ENCODE data around the gene SPPL2B. TPM values are rescaled to one million over a fixed set of nuclear protein-coding genes. Genes with fewer than 3 reads are reported as not detected.
"Not testable (repeated sequence)": the region's sequence is repeated elsewhere in the genome, so short reads cannot be mapped to it uniquely, and the experiment has no call there.

Gene SPPL2B
- total RNA-seq, 1 donor from 2014 or later, result 20.7 TPM

DNA sequence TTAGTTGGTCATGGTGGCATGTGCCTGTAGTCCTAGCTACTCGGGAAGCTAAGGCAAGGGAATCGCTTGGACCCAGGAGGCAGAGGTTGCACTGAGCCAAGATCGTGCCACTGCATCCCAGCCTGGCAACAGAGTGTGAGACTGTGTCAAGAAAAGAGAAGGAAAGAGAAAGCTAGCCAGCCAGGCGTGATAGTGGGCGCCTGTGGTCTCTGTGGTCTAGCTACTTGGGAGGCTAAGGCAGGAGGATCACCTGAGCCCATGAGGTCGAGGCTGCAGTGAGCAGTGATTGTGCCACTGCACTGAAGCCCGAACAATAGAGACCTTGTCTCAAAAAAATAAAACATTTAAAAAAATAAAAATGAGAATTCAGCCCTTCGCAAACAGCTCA, 65.6 kb downstream of the SPPL2B start:
- H3K4me3 ChIP-seq, result no peak overlapping the region
- no peak overlapping the region for H3K27ac ChIP-seq
- no peaks in the 10 kb centered on the region for H3K27me3 ChIP-seq
- H3K27ac Mint-ChIP-seq, result no peak overlapping the region
- TF ChIP-seq EZH2phosphoT487 (IDR thresholded peaks at IDR 0.05) (no peak), EZH2 (IDR thresholded peaks at IDR 0.05) (no peak)
- TF ChIP-seq, protein P1, sequence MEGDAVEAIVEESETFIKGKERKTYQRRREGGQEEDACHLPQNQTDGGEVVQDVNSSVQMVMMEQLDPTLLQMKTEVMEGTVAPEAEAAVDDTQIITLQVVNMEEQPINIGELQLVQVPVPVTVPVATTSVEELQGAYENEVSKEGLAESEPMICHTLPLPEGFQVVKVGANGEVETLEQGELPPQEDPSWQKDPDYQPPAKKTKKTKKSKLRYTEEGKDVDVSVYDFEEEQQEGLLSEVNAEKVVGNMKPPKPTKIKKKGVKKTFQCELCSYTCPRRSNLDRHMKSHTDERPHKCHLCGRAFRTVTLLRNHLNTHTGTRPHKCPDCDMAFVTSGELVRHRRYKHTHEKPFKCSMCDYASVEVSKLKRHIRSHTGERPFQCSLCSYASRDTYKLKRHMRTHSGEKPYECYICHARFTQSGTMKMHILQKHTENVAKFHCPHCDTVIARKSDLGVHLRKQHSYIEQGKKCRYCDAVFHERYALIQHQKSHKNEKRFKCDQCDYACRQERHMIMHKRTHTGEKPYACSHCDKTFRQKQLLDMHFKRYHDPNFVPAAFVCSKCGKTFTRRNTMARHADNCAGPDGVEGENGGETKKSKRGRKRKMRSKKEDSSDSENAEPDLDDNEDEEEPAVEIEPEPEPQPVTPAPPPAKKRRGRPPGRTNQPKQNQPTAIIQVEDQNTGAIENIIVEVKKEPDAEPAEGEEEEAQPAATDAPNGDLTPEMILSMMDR (IDR thresholded peaks at IDR 0.05), result no peak
- H2AFZ ChIP-seq (replicated peaks), result no peak overlapping the region
- H3K9me3 ChIP-seq (ENCODE audit: low read depth), result no peaks in the 10 kb centered on the region
- no peak overlapping the region for H3K4me3 Mint-ChIP-seq
- H3K4me1 ChIP-seq, result no peaks in the 10 kb centered on the region
- peaks cover 15% of the 10 kb centered on the region for H3K27me3 Mint-ChIP-seq (ENCODE audit: insufficient read depth, low read depth)
- H3K36me3 Mint-ChIP-seq, result no peaks in the 10 kb centered on the region
- no peaks in the 10 kb centered on the region for H3K36me3 ChIP-seq
- no peaks in the 10 kb centered on the region for H3F3A ChIP-seq (ENCODE audit: low read depth)
- no peak overlapping the region for H3K9ac ChIP-seq
- no peaks in the 10 kb centered on the region for H4K20me1 ChIP-seq (ENCODE audit: low read depth)
- H3K4me1 Mint-ChIP-seq, result peaks cover 7% of the 10 kb centered on the region
- no peaks in the 10 kb centered on the region for H3K79me2 ChIP-seq (ENCODE audit: low read depth)
- DNase-seq (ENCODE audit: low spot score), result no peak
- no peak overlapping the region for H3K4me2 ChIP-seq
- no peaks in the 10 kb centered on the region for H3K9me3 Mint-ChIP-seq

DNA sequence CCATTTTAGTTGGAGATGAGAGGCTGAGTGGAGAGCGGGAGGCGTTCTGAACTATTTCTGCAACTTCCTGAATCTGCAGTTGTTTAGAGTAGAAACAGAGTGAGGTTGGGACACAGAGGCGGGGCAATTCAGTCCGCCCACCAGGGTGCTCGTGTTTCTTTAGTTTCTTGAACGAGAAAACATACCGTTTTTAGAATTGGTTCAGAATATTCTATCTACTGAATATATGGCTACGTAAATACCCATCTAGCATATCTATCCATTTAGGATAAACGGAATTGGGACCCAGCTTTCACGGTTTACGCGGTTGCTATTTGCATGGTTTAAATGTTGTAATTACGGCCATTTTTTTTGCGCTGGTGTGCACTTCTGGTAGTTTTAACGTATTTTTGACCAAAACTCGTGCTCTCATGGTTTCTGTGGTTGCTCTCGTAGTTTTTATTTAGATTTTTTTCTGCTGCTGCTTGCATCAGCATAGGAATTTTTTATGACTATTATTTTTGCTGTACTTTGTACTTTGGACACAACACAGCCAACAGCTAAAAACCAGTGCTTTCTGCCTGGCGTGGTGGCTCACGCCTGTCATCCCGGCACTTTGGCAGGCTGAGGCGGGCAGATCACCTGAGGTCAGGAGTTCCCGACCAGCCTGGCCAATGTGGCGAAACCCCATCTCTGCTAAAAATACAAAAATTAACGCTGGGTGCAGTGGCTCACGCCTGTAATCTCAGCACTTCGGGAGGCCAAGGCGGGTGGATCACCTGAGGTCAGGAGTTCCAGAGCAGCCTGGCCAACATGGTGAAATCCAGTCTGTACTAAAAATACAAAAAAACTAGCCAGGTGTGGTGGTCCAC, 66.2 kb downstream of the SPPL2B start:
- H3K4me3 ChIP-seq, result no peak overlapping the region
- H3K9ac ChIP-seq, result no peak overlapping the region
- Mint-ChIP-seq H3K27me3 (ENCODE audit: insufficient read depth, low read depth) (peaks cover 16% of the 10 kb centered on the region), H3K4me1 (peaks cover 7% of the 10 kb centered on the region), H3K36me3 (no peaks in the 10 kb centered on the region), H3K4me3 (no peak overlapping the region), H3K27ac (no peak overlapping the region), H3K9me3 (no peaks in the 10 kb centered on the region)
- no peaks in the 10 kb centered on the region for H3K9me3 ChIP-seq (ENCODE audit: low read depth)
- no peaks in the 10 kb centered on the region for H3F3A ChIP-seq (ENCODE audit: low read depth)
- no peaks in the 10 kb centered on the region for H3K4me1 ChIP-seq
- DNase-seq (ENCODE audit: low spot score), result no peak
- H2AFZ ChIP-seq (replicated peaks), result no peak overlapping the region
- H3K27ac ChIP-seq, result no peak overlapping the region
- no peaks in the 10 kb centered on the region for H3K27me3 ChIP-seq
- no peaks in the 10 kb centered on the region for H4K20me1 ChIP-seq (ENCODE audit: low read depth)
- H3K79me2 ChIP-seq (ENCODE audit: low read depth), result no peaks in the 10 kb centered on the region
- no peak overlapping the region for H3K4me2 ChIP-seq
- TF ChIP-seq, protein P1 (IDR thresholded peaks at IDR 0.05), result no peak
- no peak for TF ChIP-seq EZH2phosphoT487 (IDR thresholded peaks at IDR 0.05)
- TF ChIP-seq EZH2 (IDR thresholded peaks at IDR 0.05), result no peak
- H3K36me3 ChIP-seq, result no peaks in the 10 kb centered on the region

DNA sequence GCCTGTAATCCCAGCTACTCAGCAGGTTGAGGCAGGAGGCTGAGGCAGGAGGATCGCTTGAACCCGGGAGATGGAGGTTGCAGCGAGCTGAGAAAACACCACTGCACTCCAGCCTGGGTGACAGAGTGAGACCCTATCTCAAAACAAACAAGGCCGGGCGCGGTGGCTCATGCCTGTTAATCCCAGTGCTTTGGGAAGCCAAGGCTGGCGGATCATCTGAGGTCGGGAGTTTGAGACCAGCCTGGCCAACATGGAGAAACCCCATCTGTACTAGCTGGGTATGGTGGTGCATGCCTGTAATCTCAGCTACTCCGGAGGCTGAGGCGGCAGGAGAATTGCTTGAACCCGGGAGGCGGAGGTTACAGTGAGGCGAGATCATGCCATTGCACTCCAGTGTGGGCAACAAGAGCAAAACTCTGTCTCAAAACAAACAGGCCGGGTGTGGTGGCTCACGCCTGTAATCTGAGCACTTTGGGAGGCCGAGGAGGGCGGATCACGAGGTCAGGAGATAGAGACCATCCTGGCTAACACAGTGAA, 66.9 kb downstream of the SPPL2B start:
- H3K36me3 ChIP-seq; H3K4me3 ChIP-seq; H3K4me3 Mint-ChIP-seq; H3K79me2 ChIP-seq (ENCODE audit: low read depth); H3K9me3 Mint-ChIP-seq; H3F3A ChIP-seq (ENCODE audit: low read depth); DNase-seq (ENCODE audit: low spot score); H3K4me1 ChIP-seq; H3K36me3 Mint-ChIP-seq; H3K27ac Mint-ChIP-seq; H3K4me2 ChIP-seq; H3K9ac ChIP-seq; H3K27me3 ChIP-seq; H3K27ac ChIP-seq; H2AFZ ChIP-seq (replicated peaks); H4K20me1 ChIP-seq (ENCODE audit: low read depth); H3K9me3 ChIP-seq (ENCODE audit: low read depth); H3K4me1 Mint-ChIP-seq: not testable (repeated sequence)
- H3K27me3 Mint-ChIP-seq (ENCODE audit: insufficient read depth, low read depth), result peaks cover 13% of the 10 kb centered on the region

DNA sequence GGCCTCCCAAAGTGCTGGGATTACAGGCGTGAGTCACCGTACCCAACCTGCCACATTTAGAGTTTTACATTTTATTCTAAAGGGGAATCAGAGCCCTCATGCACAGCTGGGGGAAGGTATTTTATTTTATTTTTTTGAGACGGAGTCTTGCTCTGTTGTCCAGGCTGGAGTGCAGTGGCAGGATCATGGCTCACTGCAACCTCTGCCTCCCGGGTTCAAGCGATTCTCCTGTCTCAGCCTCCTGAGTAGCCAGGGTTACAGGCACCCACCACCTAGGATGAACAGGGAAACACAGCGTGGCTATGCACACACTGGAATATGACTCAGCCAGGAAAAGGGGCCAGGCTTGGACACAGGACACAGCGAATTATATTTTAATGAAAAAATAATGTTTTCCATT, 68.7 kb downstream of the SPPL2B start:
- not testable (repeated sequence) for H3K4me3 Mint-ChIP-seq; H3K4me1 Mint-ChIP-seq; H3F3A ChIP-seq (ENCODE audit: low read depth); H3K9me3 ChIP-seq (ENCODE audit: low read depth); H3K4me3 ChIP-seq; H3K27ac Mint-ChIP-seq; H3K4me2 ChIP-seq; H3K4me1 ChIP-seq; H3K9me3 Mint-ChIP-seq; H3K27me3 ChIP-seq; H3K9ac ChIP-seq; H3K36me3 ChIP-seq; H2AFZ ChIP-seq (replicated peaks); DNase-seq (ENCODE audit: low spot score); H4K20me1 ChIP-seq (ENCODE audit: low read depth); H3K36me3 Mint-ChIP-seq; H3K79me2 ChIP-seq (ENCODE audit: low read depth); H3K27ac ChIP-seq
- peaks cover 16% of the 10 kb centered on the region for H3K27me3 Mint-ChIP-seq (ENCODE audit: insufficient read depth, low read depth)
